HepG2 (cell line): ENCODE measurements around the gene NET1. TPM values are rescaled to one million over a fixed set of nuclear protein-coding genes. Genes with fewer than 3 reads are reported as not detected.
A peak's percentile ranks its signal among the peaks of the same experiment; 100 is the strongest.

Source experiments
- BCL3 ChIP-seq: sonication (generic); formaldehyde crosslinking; IDR thresholded peaks from 2 replicates; pipeline ENCODE4 v1.5.1; 2020; ENCODE audit warnings: mild to moderate bottlenecking, missing genetic modification reagents, moderate library complexity
- CBX2 ChIP-seq, 2 experiments: fragments of 200-600 bp in 1 of 2; sonication (generic); formaldehyde crosslinking in 1 of 2; IDR thresholded peaks; 2 replicates each; pipeline versions ENCODE4 v1.7.0 to v1.8.1; 2018 to 2022; ENCODE audit warnings: low read depth in 2 of 2, low read length in 1 of 2, mild to moderate bottlenecking in 1 of 2, missing genetic modification reagents in 1 of 2
- ERF ChIP-seq: IDR thresholded peaks from 2 replicates; pipeline ENCODE4 v1.6.1; 2018; ENCODE audit warnings: missing biosample characterization, missing genetic modification reagents
- HDAC1 ChIP-seq: sonication (generic); formaldehyde crosslinking; IDR thresholded peaks from 2 replicates; pipeline ENCODE4 v1.5.1; 2020; ENCODE audit warnings: mild to moderate bottlenecking, missing genetic modification reagents
- HNF4G ChIP-seq, 2 experiments: sonication (generic) in 1 of 2; formaldehyde crosslinking in 1 of 2; IDR thresholded peaks; 2 replicates each; pipeline versions ENCODE4 v1.4.0 to v1.6.1; 2011 to 2020; ENCODE audit warnings: borderline replicate concordance in 2 of 2, low read depth in 2 of 2, mild to moderate bottlenecking in 2 of 2, low read length in 1 of 2, missing genetic modification reagents in 1 of 2, moderate library complexity in 1 of 2
- KAT7 ChIP-seq: IDR thresholded peaks from 2 replicates; pipeline ENCODE4 v1.6.1; 2018; ENCODE audit warnings: borderline replicate concordance, missing compliant biosample characterization
- KDM5B ChIP-seq: sonication (generic); formaldehyde crosslinking; IDR thresholded peaks from 2 replicates; pipeline ENCODE4 v1.4.0; 2020; ENCODE audit warnings: missing genetic modification reagents, mild to moderate bottlenecking, borderline replicate concordance
- KLF16 ChIP-seq, 2 experiments: sonication (generic) in 1 of 2; formaldehyde crosslinking in 1 of 2; IDR thresholded peaks; 2 replicates each; pipeline versions ENCODE4 v1.6.1 to v1.8.0; 2016 to 2023; ENCODE audit warnings: missing genetic modification reagents in 2 of 2, missing compliant biosample characterization in 1 of 2
- LCORL ChIP-seq, 2 experiments: fragments of 450-650 bp in 1 of 2; sonication (generic) in 1 of 2; formaldehyde crosslinking in 1 of 2; IDR thresholded peaks; 2 replicates each; pipeline versions ENCODE4 v1.5.0 to v1.6.1; 2017 to 2020; ENCODE audit warnings: antibody characterized with exemption in 1 of 2, missing genetic modification reagents in 1 of 2
- MAFK ChIP-seq, 2 experiments: IDR thresholded peaks in 1 of 2; conservative IDR thresholded peaks in 1 of 2; 2 replicates each; pipeline ENCODE4 v1.6.1; 2011; ENCODE audit warnings: improper control_type of control experiment in 2 of 2, low read length in 2 of 2
- MTF1 ChIP-seq: sonication (generic); formaldehyde crosslinking; IDR thresholded peaks from 2 replicates; pipeline ENCODE4 v1.5.0; 2020; ENCODE audit warnings: missing genetic modification reagents
- NONO ChIP-seq, 2 experiments: fragments of 450-650 bp in 1 of 2; sonication (generic) in 1 of 2; formaldehyde crosslinking in 1 of 2; IDR thresholded peaks in 1 of 2; conservative IDR thresholded peaks in 1 of 2; 2 replicates each; pipeline versions ENCODE4 v1.6.1 to v1.8.0; 2017 to 2022; ENCODE audit warnings: mild to moderate bottlenecking in 1 of 2, missing genetic modification reagents in 1 of 2, moderate library complexity in 1 of 2
- STAT5B ChIP-seq: sonication (generic); formaldehyde crosslinking; IDR thresholded peaks from 2 replicates; pipeline ENCODE4 v1.4.0; 2020; ENCODE audit warnings: missing genetic modification reagents
- TRIM24 ChIP-seq: sonication (generic); formaldehyde crosslinking; IDR thresholded peaks from 2 replicates; pipeline ENCODE4 v1.8.0; 2022; ENCODE audit warnings: mild to moderate bottlenecking, missing genetic modification reagents
- ZNF296 ChIP-seq: sonication (generic); formaldehyde crosslinking; conservative IDR thresholded peaks from 2 replicates; pipeline ENCODE4 v1.5.0; 2020; ENCODE audit warnings: mild to moderate bottlenecking, missing genetic modification reagents
- ZNF3 ChIP-seq: IDR thresholded peaks from 2 replicates; pipeline ENCODE4 v1.7.0; 2017; ENCODE audit warnings: inconsistent platforms
- ZNF484 ChIP-seq: sonication (generic); formaldehyde crosslinking; IDR thresholded peaks from 2 replicates; pipeline ENCODE4 v1.5.1; 2020; ENCODE audit warnings: mild to moderate bottlenecking, low read depth, missing genetic modification reagents, borderline replicate concordance
- ZNF550 ChIP-seq: sonication (generic); formaldehyde crosslinking; IDR thresholded peaks from 2 replicates; pipeline ENCODE4 v1.4.0; 2020; ENCODE audit warnings: mild to moderate bottlenecking, missing genetic modification reagents, borderline replicate concordance
- ZNF609 ChIP-seq: sonication (generic); formaldehyde crosslinking; IDR thresholded peaks from 2 replicates; pipeline ENCODE4 v1.4.0; 2020; ENCODE audit warnings: mild to moderate bottlenecking, missing genetic modification reagents, borderline replicate concordance
- ZNF672 ChIP-seq: sonication (generic); formaldehyde crosslinking; IDR thresholded peaks from 2 replicates; pipeline ENCODE4 v1.8.1; 2022; ENCODE audit warnings: missing genetic modification reagents
- ZNF766 ChIP-seq: sonication (generic); formaldehyde crosslinking; IDR thresholded peaks from 2 replicates; pipeline ENCODE4 v1.5.0; 2020; ENCODE audit warnings: missing genetic modification reagents, borderline replicate concordance
- ZSCAN21 ChIP-seq: sonication (generic); formaldehyde crosslinking; IDR thresholded peaks from 2 replicates; pipeline ENCODE4 v1.8.0; 2022; ENCODE audit warnings: mild to moderate bottlenecking, missing genetic modification reagents, moderate library complexity, borderline replicate concordance
- ZZZ3 ChIP-seq: sonication (generic); formaldehyde crosslinking; IDR thresholded peaks from 2 replicates; pipeline ENCODE4 v1.4.0; 2020; ENCODE audit warnings: missing genetic modification reagents, mild to moderate bottlenecking, borderline replicate concordance
- polyA plus RNA-seq, 8 experiments: library from polyadenylated mRNA; depleted of rRNA in 3 of 8; stranded (reverse) in 7 of 8; unstranded in 1 of 8; fragments of >200 nt; fragmentation: Illumina TruSeq in 4 of 8; extraction: Trizol in 4 of 8; gene quantifications; 2 replicates each; pipeline versions ENCODE4 v1.2.1 to v1.2.3, GENCODE V29; 2011 to 2016; ENCODE audit warnings: low read depth in 4 of 8, missing spikeins in 1 of 8, mixed read lengths in 1 of 8; ENCODE audit not compliant: insufficient read depth in 1 of 8
- total RNA-seq, 5 experiments: library from RNA; depleted of rRNA; stranded (reverse); fragments of >200 nt; fragmentation: Illumina TruSeq; extraction: Trizol; gene quantifications; 2 replicates each; pipeline ENCODE4 v1.2.3, GENCODE V29; 2016; ENCODE audit warnings: low read depth in 1 of 5

Gene NET1
- total and polyA plus RNA-seq, 2 of the 13 experiments (the other 11 are each of a cell fraction or from before 2014, with no cell fraction given) = 48.1 to 65.8 TPM

- TF ChIP-seq ZNF672 (CRISPR knock-in tag) (no peak), TRIM24 (CRISPR knock-in tag) (no peak), ZNF296 (no peak), ZNF609 (0 out of 2 replicates have a peak, but pooled peaks have one; percentile 32), ZNF766 (CRISPR knock-in tag) (no peak), KDM5B (CRISPR knock-in tag) (peak; percentile 35; the same call in 1 of the 2 replicates), HDAC1 (peak; percentile 99), STAT5B (CRISPR knock-in tag) (no peak), LCORL (IDR thresholded peaks at IDR 0.05) (no peak), LCORL (CRISPR knock-in tag; IDR thresholded peaks at IDR 0.05) (0 out of 2 replicates have a peak, but pooled peaks have one; percentile 37), KAT7 (CRISPR knock-in tag) (no peak; the same call in 1 of the 2 replicates), MAFK (conservative IDR thresholded peaks at IDR 0.05 in 1 of 2, IDR thresholded peaks at IDR 0.05 in 1 of 2; ENCODE audit: low read length in 2 of 2) (no peak), ERF (CRISPR knock-in tag) (0 out of 2 replicates have a peak, but pooled peaks have one; percentile 36), ZZZ3 (no peak), MTF1 (CRISPR knock-in tag) (no peak), NONO (IDR thresholded peaks at IDR 0.05) (no peak), NONO (CRISPR knock-in tag; conservative IDR thresholded peaks at IDR 0.05) (0 out of 2 replicates have a peak, but pooled peaks have one; percentile 40), ZNF484 (CRISPR knock-in tag) (no peak), HNF4G (IDR thresholded peaks at IDR 0.05; ENCODE audit: borderline replicate concordance, low read depth, low read length) (no peak), HNF4G (CRISPR knock-in tag; IDR thresholded peaks at IDR 0.05; ENCODE audit: borderline replicate concordance, low read depth) (no peak), CBX2 (IDR thresholded peaks at IDR 0.05; ENCODE audit: low read depth, low read length) (no peak), CBX2 (CRISPR knock-in tag; IDR thresholded peaks at IDR 0.05; ENCODE audit: low read depth) (peak; percentile 48; the same call in 1 of the 2 replicates), ZNF3 (no peak), KLF16 (CRISPR knock-in tag; IDR thresholded peaks at IDR 0.05) (peak in 1 of 2 experiments; percentile 67; a peak in 2 of 4 replicates), ZSCAN21 (CRISPR knock-in tag) (peak; percentile 56; the same call in 1 of the 2 replicates), BCL3 (CRISPR knock-in tag) (no peak), ZNF550 (CRISPR knock-in tag) (no peak)
Observed at GRCh38 chr10:5412277-5412941, at the start of gene NET1 (continued).
